CD1c-positive myeloid dendritic cell (primary cell): ENCODE measurements around the gene F10.

Source experiments
- DNase-seq: peaks from one replicate; pipeline ENCODE4 v3.0.0-alpha.2; 2016; ENCODE audit errors: extremely low spot score

Gene F10

GRCh38 chr13:113086031-113086750, 36.4 kb upstream of the F10 start:
- DNase-seq = no peak

DNA sequence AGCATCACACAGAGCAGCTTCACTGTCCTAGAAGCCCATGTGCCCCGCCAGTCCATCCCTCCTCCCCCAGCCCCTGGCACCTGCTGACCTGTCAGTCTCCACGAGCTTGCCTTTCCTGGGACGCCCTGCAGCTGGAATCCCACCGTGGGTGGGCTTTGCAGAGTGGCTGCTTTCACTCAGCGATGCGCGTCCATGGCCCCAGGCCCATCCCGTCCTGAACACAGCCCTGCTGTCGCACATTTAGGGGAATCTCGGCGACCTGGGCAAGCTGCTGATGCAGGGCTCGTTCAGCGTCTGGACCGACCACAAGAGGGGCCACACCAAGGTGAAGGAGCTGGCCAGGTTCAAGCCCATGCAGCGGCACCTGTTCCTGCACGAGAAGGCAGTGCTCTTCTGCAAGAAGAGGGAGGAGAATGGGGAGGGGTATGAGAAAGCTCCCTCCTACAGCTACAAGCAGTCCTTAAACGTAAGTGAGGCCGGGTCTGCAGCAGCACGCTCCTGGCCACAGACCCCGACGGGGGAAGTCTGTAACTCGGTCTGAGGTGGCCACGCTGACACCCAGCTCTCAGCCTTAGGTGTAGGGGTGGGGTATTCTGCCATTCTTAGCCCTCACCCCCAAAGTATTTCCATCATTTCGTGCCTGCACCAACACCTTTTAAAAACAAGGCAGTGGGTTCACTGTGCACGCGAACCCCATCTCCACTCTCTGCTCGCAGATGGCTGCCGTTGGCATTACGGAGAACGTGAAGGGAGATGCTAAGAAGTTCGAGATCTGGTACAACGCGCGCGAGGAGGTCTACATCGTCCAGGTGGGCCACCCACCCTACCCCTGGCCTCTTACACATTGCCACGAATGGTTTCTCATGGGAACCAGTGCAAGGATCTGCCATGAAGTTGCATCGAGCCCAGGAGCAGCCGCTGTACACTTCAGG, 35.3 kb upstream of the F10 start:
- no peak for DNase-seq

- DNase-seq = no peak
Measured at GRCh38 chr13:113087923-113088690, 34.5 kb upstream of the F10 start.

DNA sequence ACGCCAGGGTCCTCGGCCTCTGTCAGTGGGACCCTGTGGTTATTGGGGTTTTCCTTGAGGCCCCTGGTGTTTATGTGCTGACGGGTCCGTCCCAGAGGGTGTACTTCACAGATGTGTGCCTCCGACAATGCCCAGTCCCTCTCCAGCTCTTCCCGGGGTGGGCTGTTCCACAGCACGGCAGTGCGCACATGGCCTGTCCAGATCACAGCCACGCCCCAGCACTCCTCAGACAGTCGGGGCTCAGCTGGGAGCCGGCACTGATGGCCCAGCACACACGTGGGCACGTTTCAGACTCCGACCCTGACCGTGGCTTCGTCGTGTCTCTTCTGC, 33.9 kb upstream of the F10 start:
- no peak for DNase-seq

DNA sequence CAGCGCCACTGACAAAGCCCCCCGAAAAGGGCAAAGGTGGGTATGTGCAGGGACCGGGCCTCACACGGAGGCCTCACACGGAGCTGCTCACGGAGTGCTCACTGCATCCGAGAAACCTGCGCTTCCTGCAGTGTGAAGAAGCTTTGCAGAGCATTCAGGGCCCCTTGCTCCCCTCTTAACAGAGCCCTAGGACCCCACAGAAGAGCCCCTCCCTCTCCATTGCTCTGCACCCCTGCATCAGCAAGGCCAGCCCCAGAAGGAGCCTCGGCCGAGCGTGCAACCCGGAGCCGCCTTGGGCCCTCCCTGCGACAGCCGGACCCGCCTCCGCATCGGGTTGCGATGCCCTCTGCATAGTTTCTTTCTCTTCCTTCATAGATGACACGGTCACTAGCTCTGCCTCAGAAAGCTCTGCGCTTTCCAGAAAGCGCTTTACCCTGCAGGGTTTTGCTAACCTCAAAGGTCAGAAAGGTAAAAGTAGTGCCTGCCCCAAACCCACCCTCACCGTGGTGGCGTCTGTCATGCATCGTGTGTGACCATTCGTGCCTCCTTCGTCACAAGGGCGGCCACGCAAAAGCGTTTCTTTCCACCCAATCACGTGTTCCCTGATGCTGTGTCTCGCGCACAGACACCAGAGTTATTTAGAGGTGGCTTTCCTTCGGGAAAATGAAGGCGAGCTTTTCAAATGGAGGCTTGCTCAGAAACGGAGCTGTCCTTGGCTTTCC, 32.7 kb upstream of the F10 start:
- DNase-seq = no peak

GRCh38 chr13:113090415-113090770, 32.2 kb upstream of the F10 start:
- no peak for DNase-seq

DNA sequence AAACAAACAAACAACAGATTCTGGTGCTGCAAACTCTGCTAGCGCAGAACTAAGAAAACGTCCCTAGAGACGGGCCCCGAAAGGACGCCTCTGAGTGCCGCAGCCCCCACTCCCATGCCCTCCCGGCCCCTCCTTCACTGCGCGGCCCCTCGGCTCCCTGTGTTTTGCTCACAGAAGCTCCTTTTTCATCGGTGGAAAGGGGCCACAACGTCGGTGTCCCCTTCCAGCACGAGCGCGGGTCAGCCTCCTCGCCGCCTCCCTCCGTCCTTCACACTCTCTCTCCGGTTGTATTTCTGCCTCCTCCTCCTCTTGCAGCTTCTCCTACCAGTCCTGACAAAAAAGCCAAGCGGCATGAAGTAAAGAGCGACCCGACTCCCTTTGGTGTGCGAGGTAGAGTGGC, 31.8 kb upstream of the F10 start:
- DNase-seq = no peak

DNA sequence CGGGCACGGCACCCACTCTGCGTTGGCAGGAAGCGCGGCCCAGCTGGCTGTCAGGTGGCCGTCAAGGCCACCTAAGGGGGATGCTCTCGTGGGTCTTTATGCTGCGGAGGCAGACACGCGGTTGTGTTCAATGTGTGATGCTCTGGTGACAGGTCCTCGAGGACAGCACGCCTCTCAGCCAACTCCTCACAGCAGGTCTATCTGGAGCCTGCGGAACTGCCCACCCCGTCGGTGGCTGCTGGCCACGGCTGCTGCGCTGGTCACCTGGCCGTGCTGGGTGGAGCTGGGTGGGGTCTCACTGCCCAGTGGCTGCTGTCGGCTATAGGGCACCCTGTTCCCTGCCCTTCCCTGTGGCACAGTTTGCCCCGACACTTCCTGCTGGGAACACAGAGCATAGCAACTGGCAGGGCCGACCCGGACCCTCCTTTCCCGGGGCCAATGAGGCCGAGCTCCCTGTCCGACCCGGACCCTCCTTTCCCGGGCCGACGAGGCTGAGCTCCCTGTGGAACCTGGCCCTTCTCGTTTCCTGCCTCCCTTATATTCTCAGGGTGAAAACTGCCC, 31.3 kb upstream of the F10 start:
- no peak for DNase-seq

DNA sequence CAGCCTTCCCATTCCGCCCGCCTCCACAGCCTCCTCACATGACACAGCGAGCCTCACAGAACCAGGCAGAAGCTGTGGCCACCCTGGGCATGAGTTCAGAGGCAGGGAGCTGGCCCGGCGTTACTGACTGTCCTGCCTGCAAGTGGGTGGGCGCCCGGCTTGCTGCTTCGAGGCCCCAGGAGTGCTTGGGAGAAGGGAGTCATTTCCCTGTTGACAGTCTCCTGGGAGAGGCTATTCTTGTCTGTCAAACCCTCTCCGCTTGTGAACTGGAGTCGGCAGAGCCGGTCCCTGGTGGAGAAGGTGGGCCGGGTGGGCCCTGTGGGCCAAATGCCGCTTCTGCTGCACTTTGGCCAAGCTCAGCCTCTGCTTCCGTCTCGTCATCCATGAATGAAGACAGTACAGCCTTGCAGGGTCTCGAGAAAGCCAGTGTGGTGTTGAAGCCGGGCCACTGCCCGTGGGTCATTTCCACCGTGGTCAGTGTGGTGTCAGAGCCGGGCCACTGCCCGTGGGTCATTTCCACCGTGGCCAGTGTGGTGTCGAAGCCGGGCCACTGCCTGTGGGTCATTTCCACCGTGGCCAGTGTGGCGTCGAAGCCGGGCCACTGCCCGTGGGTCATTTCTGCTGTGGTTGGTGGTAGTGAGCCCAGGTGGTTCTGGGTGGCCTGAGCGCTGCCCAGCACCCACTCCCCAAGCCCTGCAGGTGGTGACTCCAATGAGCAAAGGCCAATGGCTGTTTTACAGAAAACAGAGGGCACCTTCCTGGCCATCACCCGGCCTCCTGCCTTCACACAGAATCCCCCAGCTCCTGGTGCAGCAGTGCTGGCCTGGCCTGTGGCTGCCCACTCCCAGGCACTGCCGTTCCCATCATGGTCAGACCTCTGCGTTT, 30.5 kb upstream of the F10 start:
- DNase-seq = no peak

- DNase-seq = no peak
Measured at GRCh38 chr13:113092776-113093579, 29.6 kb upstream of the F10 start.

GRCh38 chr13:113093580-113094409, 28.8 kb upstream of the F10 start:
- DNase-seq = no peak

GRCh38 chr13:113094410-113094800, 28.2 kb upstream of the F10 start:
- no peak for DNase-seq

- DNase-seq = no peak
Measured at GRCh38 chr13:113095146-113096051, 27.2 kb upstream of the F10 start.

- no peak for DNase-seq
Measured at GRCh38 chr13:113096052-113096744, 26.4 kb upstream of the F10 start.

GRCh38 chr13:113096745-113097305, 25.8 kb upstream of the F10 start:
- DNase-seq = no peak

DNA sequence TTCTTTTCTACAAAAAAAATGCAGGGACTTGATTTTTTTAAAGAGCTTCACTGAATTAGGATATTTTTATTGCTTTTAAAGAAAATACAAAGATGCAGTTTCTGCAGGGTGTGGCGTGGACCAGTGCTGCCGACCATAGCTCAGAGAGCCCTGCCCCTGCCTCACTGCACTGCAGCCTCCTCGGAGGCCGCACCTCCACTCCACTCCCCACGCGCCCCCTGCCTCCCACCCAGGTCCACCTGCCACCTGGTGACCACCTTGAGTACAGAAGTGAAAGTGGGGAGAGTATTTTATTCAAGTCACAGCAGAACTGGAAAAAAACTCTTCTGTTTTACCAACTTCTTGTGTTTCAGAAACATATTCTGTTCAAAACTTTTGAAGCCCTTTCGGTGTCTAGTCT, 24.9 kb upstream of the F10 start:
- DNase-seq = no peak
